Thoracic aorta (tissue), 2 donors: ENCODE results near the gene EMP2. TPM values are rescaled to one million over a fixed set of nuclear protein-coding genes. Genes with fewer than 3 reads are reported as not detected.
A peak's percentile ranks its signal among the peaks of the same experiment; 100 is the strongest.

Experiments
- ATAC-seq: fragments of 150-250 bp; one replicate; pipeline ENCODE4 v1.8.0; 2017; ENCODE audit warnings: low read depth; ENCODE audit not compliant: insufficient number of reproducible peaks, low FRiP score
- DNase-seq: peaks from one replicate; pipeline ENCODE4 v3.0.0-alpha.2; 2020; ENCODE audit warnings: low spot score
- H3K27ac ChIP-seq, 2 donors: fragments of 200-600 bp; sonication (generic); 1 replicate in 1 of 2; 2 replicates in 1 of 2; pipeline ENCODE4 v1.5.1; 2016; ENCODE audit warnings: mild to moderate bottlenecking in 2 of 2, moderate library complexity in 2 of 2
- H3K27me3 ChIP-seq: fragments of 200-600 bp; sonication (generic); replicated peaks from 2 replicates; pipeline ENCODE4 v1.6.0; 2016; ENCODE audit warnings: mild to moderate bottlenecking; ENCODE audit not compliant: insufficient read depth
- H3K36me3 ChIP-seq: fragments of 200-600 bp; sonication (generic); one replicate; pipeline ENCODE4 v1.5.1; 2016
- H3K4me1 ChIP-seq, 2 donors: fragments of 200-600 bp; sonication (generic); 1 replicate in 1 of 2; 2 replicates in 1 of 2; pipeline versions ENCODE4 v1.5.1 to v1.6.0; 2016; ENCODE audit warnings: low read depth in 2 of 2, mild to moderate bottlenecking in 1 of 2; ENCODE audit not compliant: control insufficient read depth in 1 of 2
- H3K4me3 ChIP-seq: fragments of 200-600 bp; sonication (generic); 2 replicates; pipeline ENCODE4 v1.5.1; 2016; ENCODE audit warnings: mild to moderate bottlenecking
- H3K9me3 ChIP-seq: fragments of 200-600 bp; sonication (generic); 2 replicates; pipeline ENCODE4 v1.5.1; 2016
- total RNA-seq, 2 donors: library from RNA; depleted of rRNA; stranded (reverse); fragments of >200 nt; gene quantifications; one replicate each; pipeline versions ENCODE4 v1.1.0 to v1.2.3, GENCODE V29; 2016
- TF ChIP-seq, protein P1 (sequence below): fragments of 200-600 bp; sonication (generic); IDR thresholded peaks from one replicate; pipeline ENCODE4 v1.5.1; 2019; ENCODE audit warnings: antibody characterized with exemption

Gene EMP2
- total RNA-seq, 2 donors from 2014 or later, result 84.7 to 110 TPM

DNA sequence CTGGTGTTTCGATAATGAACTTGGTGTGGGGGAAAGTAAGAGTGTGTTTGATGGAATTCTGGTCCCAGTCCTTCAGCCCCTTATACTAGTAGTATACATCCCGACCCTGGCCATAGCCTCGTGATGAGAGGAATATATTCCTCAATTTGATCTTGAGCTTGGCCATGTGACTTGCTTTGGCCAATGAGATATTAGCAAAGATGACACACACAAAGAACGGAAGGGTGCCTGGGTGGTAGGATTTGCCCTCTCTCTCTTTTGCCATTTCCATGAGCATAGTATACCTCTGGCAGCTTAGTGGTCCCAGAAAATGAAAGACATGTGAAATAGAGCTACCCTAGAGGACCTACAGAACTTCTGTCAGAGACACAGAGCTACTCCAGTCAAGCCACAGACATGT is 2.9 kb upstream of the EMP2 start:
- H3K4me1 ChIP-seq, result peaks cover 9 to 15% of the 10 kb centered on the region in 2 donors
- no peak for ATAC-seq
- H3K4me3 ChIP-seq, result no peak overlapping the region

GRCh38 chr16:10581507-10581906 is 1.1 kb upstream of the EMP2 start:
- Histone ChIP-seq H3K27ac (no peak overlapping the region), H3K27me3 (no peaks in the 10 kb centered on the region), H3K36me3 (no peaks in the 10 kb centered on the region), H3K4me3 (peak overlapping the region; percentile 100), H3K9me3 (no peaks in the 10 kb centered on the region), H3K4me1 (peaks cover 22 to 30% of the 10 kb centered on the region in 2 donors)
- DNase-seq, result no peak
- ATAC-seq, result no peak
- TF ChIP-seq, protein P1, sequence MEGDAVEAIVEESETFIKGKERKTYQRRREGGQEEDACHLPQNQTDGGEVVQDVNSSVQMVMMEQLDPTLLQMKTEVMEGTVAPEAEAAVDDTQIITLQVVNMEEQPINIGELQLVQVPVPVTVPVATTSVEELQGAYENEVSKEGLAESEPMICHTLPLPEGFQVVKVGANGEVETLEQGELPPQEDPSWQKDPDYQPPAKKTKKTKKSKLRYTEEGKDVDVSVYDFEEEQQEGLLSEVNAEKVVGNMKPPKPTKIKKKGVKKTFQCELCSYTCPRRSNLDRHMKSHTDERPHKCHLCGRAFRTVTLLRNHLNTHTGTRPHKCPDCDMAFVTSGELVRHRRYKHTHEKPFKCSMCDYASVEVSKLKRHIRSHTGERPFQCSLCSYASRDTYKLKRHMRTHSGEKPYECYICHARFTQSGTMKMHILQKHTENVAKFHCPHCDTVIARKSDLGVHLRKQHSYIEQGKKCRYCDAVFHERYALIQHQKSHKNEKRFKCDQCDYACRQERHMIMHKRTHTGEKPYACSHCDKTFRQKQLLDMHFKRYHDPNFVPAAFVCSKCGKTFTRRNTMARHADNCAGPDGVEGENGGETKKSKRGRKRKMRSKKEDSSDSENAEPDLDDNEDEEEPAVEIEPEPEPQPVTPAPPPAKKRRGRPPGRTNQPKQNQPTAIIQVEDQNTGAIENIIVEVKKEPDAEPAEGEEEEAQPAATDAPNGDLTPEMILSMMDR, result no peak

More for the DNA sequence above, 2.9 kb upstream of the EMP2 start:
- no peaks in the 10 kb centered on the region for H3K36me3 ChIP-seq
- no peak for DNase-seq
- no peaks in the 10 kb centered on the region for H3K9me3 ChIP-seq
- no peaks in the 10 kb centered on the region for H3K27me3 ChIP-seq
- H3K27ac ChIP-seq, result no peak overlapping the region
- TF ChIP-seq, protein P1, result no peak

DNA sequence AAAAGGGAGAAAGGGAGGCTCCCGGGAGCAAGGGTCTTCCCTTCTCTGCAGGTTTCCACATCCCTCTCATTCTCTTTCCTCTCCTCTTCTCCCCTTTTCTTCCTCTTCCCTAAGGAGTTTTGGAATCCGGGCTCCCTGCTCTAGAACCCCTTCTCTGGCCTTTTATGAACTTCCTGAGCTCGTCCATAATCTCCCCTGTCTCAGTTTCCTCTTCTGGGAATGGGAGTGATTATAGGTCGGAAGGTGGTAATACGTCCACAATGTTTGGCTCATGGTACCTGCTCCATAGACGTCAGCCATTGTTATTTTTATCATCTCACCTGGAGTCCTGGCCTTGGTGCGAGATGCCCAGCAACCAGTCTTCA is 467 bp upstream of the EMP2 start:
- ATAC-seq, result no peak

GRCh38 chr16:10579575-10579964 is 828 bp downstream of the EMP2 start:
- Histone ChIP-seq H3K4me1 (peaks cover 31 to 43% of the 10 kb centered on the region in 2 donors), H3K36me3 (no peaks in the 10 kb centered on the region), H3K27me3 (no peaks in the 10 kb centered on the region), H3K9me3 (no peaks in the 10 kb centered on the region), H3K27ac (peak overlapping the region; percentile 88 to 98), H3K4me3 (peak overlapping the region; percentile 100)
- peak; percentile 4 for ATAC-seq
- DNase-seq, result no peak
- TF ChIP-seq, protein P1, result no peak

More for the DNA sequence above, 467 bp upstream of the EMP2 start:
- TF ChIP-seq, protein P1, result no peak
- no peaks in the 10 kb centered on the region for H3K27me3 ChIP-seq
- H3K36me3 ChIP-seq, result no peaks in the 10 kb centered on the region
- H3K27ac ChIP-seq, result peak overlapping the region; percentile 88 to 98
- DNase-seq, result no peak
- no peaks in the 10 kb centered on the region for H3K9me3 ChIP-seq
- peak overlapping the region; percentile 100 for H3K4me3 ChIP-seq
- H3K4me1 ChIP-seq, result peaks cover 27 to 36% of the 10 kb centered on the region in 2 donors

DNA sequence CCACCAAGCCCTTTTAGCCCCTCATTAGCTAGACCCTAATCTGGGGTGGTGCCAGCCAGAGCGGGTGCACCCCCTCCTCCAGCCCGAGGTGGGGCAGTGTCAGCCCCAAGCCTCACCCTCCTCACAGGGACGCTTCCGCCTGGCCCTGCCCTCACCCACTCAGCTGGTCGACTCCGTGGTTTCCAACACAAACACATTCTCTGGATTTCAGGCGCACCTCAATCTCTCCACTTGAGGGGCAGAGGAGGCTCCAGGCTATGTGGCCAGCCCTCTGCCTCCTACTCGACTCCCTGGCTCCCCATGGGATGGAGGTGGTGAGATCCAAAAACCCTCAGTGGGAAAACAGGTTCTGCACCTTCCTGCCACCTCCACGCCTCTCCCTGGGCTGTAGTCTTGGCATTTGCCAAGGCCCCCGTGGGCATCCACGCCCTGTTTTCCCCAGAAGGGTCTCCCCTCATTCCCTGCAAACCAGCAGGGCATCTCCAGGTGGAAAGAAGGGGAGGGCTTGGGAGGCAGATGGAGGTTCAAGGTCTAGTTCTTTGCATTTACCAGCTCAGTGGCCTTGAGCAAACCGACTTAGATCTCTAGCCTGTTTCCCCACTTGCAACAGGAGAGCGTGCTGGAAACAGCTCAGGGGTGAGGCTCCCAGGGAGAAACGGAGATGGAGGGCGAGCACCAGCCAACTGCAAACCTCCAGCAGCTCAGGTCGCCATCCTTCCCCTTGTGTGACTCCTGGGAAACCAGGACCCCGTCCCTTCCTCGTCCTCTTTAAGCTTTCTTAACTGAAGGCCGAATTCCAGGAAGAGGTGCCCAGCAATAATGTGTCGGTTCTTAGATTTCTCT is 1.7 kb downstream of the EMP2 start:
- Histone ChIP-seq H3K27ac (peak overlapping the region; percentile 77 to 98), H3K9me3 (no peaks in the 10 kb centered on the region), H3K36me3 (no peaks in the 10 kb centered on the region), H3K4me3 (peak overlapping the region; percentile 100), H3K27me3 (no peaks in the 10 kb centered on the region), H3K4me1 (peaks cover 31 to 43% of the 10 kb centered on the region in 2 donors)
- TF ChIP-seq, protein P1, result no peak
- no peak for DNase-seq
- no peak for ATAC-seq
